NCI-H2107 treated with DMSO at 0.1 percent for 48 hours (cell line): ENCODE results near the gene SLC10A1.
"Not testable (repeated sequence)": the region's sequence is repeated elsewhere in the genome, so short reads cannot be mapped to it uniquely, and the experiment has no call there.

Experiments used
- DNase-seq: peaks from one replicate; lab custom pipeline; 2025; ENCODE audit not compliant: unreplicated experiment; lab: John Stamatoyannopoulos, UW

Gene SLC10A1

GRCh38 chr14:69796797-69797500 is at the start of gene SLC10A1:
Gene SLC10A1 (minus strand): TSS chr14:69797241. CDS start chr14:69797155, 86 bp downstream.
- DNase-seq: no peak

GRCh38 chr14:69845787-69846186 is 48.7 kb upstream of the SLC10A1 start:
- peak; percentile 78 for DNase-seq

DNA sequence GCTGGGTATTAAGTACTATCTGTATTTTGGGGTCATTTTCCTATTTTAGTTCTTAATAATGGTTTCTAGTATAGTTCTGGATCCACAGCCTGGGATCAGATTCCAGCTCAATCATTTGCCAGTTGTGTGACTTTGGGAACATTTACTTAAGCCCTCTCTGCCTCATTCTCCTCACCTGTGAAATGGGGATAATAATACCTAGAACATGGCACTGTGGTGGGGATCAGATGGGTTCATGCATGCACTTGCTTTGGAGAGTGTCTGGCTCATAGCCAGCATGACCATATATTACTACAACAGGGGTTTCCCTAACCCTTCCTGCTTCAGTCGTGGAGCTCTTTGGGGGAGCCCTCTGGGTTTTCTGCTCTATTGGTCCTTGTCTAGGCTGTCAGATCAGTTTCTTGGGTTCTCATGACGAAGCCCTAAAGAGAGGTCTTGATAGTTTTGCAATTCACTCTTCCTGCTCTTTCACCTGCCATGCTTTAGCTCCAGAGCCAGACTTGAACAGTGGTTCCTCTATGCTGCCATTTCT is 48.1 kb upstream of the SLC10A1 start:
- no peak for DNase-seq

DNA sequence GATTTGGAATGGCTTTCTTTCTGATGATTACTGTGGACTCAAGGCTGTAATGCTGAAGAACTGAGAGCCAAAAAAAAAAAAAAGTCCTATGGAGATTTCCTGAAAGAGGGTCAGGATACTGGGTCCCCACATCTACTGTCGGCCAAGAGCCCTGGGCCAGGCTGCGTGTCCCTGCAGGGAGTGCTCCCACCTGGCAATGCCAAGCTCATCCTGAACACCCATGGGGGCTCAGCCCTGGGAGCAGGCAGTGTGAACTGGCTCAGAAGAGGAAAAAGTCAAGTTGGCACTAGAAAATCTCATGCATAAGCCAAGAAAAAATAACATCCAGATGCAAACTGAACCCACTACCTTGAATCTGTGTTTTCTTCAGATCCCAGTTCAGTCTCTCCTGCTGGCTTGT is 47.1 kb upstream of the SLC10A1 start:
- DNase-seq: no peak

GRCh38 chr14:69842686-69843420 is 45.8 kb upstream of the SLC10A1 start:
- DNase-seq: peak; percentile 99

GRCh38 chr14:69841656-69842055 is 44.6 kb upstream of the SLC10A1 start:
- peak; percentile 72 for DNase-seq

DNA sequence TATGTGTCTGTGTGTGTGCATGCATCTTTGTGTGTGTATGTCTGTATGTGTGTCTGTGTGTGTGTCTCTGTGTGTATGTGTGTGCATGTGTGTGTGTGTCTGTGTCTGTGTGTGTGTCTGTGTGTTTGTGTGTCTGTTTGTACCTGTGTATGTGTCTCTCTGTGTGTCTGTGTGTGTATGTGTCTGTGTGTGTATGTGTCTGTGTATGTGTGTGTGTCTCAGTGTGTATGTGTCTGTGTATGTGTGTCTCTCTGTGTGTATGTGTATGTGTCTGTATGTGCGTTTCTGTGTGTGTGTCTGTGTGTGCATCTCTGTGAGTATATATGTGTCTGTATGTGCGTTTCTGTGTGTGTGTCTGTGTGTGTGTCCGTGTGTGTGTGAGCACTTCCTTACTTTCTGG is 42.6 kb upstream of the SLC10A1 start:
- DNase-seq: no peak

DNA sequence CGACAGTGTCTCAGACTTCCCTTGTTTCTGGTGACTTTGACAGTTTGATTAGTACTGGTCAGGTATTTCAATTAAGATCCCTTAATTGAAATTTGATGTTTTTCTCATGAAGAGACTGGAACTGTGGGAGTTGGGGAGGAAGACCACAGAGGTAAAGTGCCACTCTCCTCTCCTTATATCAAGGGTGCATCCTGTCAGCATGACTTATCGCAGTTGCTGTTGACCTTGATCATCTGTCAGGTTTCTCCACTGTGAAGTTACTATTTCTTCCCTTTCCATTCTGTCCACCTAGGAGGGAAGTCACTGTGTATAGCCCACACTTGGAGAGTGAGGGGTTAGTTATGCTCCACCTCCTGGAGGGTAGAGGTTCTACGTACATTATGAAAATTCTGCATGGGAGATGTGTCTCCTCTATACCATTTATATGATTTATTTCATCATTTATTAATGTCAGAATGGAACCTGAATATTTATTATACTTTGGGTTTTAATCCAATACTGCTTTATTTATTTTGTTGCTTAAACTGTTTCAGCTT is 41.9 kb upstream of the SLC10A1 start:
- no peak for DNase-seq

GRCh38 chr14:69828879-69829278 is 31.8 kb upstream of the SLC10A1 start:
- DNase-seq: no peak

- no peak for DNase-seq
Measured at GRCh38 chr14:69828354-69828753, 31.3 kb upstream of the SLC10A1 start.

DNA sequence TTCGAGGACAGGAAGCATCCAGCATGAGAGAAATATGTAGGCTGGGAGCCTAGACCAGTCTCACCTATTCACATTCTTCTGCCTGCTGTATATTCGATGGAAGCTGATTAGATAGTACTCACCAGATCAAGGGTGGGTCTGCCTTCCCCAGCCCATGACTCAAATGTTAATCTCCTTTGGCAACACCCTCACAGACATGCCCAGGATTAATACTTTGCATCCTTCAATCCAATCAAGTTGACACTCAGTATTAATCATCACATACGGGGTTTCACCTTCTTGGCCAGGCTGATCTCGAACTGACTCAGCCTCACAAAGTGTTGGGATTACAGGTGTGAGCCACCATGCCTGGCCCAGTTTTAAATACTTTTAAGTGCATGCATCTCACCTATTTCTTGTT is 30.5 kb upstream of the SLC10A1 start:
- DNase-seq: no peak

DNA sequence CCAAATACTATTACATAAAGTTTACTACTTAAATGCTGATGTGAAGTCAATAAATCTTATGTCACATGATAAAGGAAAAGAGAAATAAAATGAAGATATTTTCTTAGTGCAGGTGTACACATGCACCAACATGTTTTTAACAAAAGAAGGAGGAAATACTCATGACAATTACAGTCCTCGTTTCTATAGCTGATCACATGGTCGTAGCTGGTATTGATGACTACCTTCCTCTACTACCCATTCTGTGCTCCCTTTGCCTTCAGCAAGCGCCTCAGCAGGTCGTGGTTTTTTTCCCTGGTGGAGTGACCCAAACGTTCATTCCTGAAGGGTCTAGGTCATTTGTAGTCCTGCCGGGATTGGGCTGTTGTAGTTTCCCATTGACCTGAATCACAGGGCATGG is 25.4 kb upstream of the SLC10A1 start:
- DNase-seq: no peak

- DNase-seq: no peak
Measured at GRCh38 chr14:69820991-69821390, 23.9 kb upstream of the SLC10A1 start.

GRCh38 chr14:69819607-69820006 is 22.6 kb upstream of the SLC10A1 start:
- DNase-seq: no peak

- peak; percentile 77 for DNase-seq
Measured at GRCh38 chr14:69818758-69819191, 21.7 kb upstream of the SLC10A1 start.

GRCh38 chr14:69816216-69816615 is 19.2 kb upstream of the SLC10A1 start:
- DNase-seq: no peak

DNA sequence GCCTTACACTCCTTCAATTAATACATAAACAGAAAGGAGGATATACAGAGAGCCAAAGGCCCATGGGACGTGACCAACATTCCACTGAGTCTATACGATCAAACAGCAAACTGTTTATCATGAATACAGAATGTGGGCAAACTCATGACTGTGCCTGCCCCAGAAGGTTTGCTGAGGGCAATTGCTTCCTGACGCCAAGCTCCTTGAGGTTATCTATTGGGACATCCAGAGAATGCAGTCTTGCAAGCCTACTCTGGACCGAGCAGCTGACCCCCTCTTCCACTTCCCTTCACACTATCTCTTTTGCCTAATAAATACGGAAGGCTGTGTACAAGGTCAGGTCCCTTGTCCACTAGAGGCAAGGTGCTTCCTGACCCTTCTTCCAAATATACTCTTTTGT is 18.5 kb upstream of the SLC10A1 start:
- no peak for DNase-seq

- no peak for DNase-seq
Measured at GRCh38 chr14:69814397-69814796, 17.4 kb upstream of the SLC10A1 start.

GRCh38 chr14:69813346-69813745 is 16.3 kb upstream of the SLC10A1 start:
- not testable (repeated sequence) for DNase-seq

DNA sequence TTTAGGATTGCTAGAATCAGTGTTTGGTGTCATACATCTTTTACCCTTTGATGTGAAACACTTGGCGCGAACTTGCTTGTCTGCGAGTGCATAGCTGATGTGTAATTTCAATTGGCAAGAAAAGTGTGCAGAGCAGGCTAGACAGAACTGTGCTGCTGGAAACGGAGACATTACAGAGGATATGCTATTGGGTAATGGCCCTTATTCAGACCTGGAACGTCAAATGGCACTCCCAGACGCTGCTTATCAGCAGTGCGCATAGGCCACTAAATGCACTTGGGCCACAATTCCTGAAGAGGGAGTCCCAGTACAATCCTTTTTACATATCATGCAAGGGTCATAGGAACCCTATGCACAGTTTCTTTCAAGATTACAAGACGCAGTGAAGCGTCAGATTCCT is 15.7 kb upstream of the SLC10A1 start:
- DNase-seq: no peak

DNA sequence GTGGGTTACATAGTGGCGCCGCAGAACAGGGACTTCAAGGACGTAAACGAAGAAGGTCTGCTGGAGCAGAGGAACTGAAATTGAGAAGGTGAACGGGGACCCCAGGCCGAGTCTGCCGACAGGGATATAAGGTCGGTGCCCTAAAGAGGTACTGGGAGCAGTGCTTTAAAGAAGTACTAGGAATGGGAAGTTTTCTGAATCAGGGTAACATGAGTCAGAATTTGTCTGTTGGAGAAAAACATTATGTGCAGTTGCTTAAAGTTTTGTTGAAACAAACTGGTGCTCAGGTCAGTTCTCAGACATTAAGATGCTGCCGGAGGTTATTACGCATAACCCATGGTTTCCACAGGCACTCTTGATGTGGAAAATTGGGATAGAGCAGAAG is 14.8 kb upstream of the SLC10A1 start:
- DNase-seq: no peak

GRCh38 chr14:69811227-69811867 is 14.3 kb upstream of the SLC10A1 start:
- no peak for DNase-seq
